Stimulated activated naive CD8-positive, alpha-beta T cell treated with anti-CD3 and anti-CD28 coated beads, Interleukin-15, amount 100 ng/mL, for 72 hours (primary cell): ENCODE results near the gene CPNE8.
"Not testable (repeated sequence)": the region's sequence is repeated elsewhere in the genome, so short reads cannot be mapped to it uniquely, and the experiment has no call there.

Experiments
- ATAC-seq: fragments of 150-1000 bp; cut with Tn5 transposase; 2 replicates; pipeline ENCODE4 v1.10.0; 2021; ENCODE audit warnings: mild to moderate bottlenecking, moderate library complexity
- DNase-seq, 2 donors: peaks; one replicate each; pipeline ENCODE4 v3.0.0; 2021 to 2022
- H3K27ac Mint-ChIP-seq, 2 donors: one replicate each; pipeline ENCODE4 v1.8.0; 2022; ENCODE audit warnings: mild to moderate bottlenecking in 2 of 2, mixed read lengths in 2 of 2, moderate library complexity in 2 of 2
- H3K27me3 Mint-ChIP-seq: one replicate; pipeline ENCODE4 v1.8.0; 2022; ENCODE audit warnings: mixed read lengths
- H3K4me1 Mint-ChIP-seq: one replicate; pipeline ENCODE4 v1.8.0; 2022; ENCODE audit warnings: mild to moderate bottlenecking, mixed read lengths
- H3K4me3 Mint-ChIP-seq, 2 donors: one replicate each; pipeline ENCODE4 v1.8.0; 2022; ENCODE audit warnings: mild to moderate bottlenecking in 2 of 2, mixed read lengths in 2 of 2, moderate library complexity in 1 of 2
- H3K9me3 Mint-ChIP-seq, 2 donors: one replicate each; pipeline ENCODE4 v1.8.0; 2022; ENCODE audit warnings: mixed read lengths in 2 of 2

CPNE8 gene

DNA sequence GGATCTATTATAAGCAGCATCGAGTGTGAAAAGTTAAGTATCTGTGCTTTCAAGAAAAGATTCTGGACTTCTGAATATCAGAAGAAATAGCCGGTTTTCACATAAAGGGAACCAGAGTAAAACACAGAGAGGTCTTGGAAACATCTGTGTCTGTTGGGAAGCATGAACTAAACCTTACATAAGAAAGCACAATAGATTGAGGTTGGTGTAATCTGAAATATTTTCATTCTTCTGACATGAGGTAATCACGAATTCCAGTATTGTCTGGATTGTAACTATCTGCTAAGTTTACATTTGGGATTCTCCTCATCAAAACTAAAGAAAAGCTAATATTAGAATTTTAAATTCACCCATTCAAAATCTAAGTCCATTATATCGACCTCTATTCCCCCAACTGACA, 161.3 kb downstream of the CPNE8 start:
- H3K27ac Mint-ChIP-seq, result no peak overlapping the region
- H3K27me3 Mint-ChIP-seq, result no peaks in the 10 kb centered on the region
- H3K4me3 Mint-ChIP-seq, result no peak overlapping the region
- ATAC-seq, result no peak
- peaks cover 1 to 2% of the 10 kb centered on the region in 2 donors for H3K9me3 Mint-ChIP-seq
- no peak for DNase-seq
- no peaks in the 10 kb centered on the region for H3K4me1 Mint-ChIP-seq

DNA sequence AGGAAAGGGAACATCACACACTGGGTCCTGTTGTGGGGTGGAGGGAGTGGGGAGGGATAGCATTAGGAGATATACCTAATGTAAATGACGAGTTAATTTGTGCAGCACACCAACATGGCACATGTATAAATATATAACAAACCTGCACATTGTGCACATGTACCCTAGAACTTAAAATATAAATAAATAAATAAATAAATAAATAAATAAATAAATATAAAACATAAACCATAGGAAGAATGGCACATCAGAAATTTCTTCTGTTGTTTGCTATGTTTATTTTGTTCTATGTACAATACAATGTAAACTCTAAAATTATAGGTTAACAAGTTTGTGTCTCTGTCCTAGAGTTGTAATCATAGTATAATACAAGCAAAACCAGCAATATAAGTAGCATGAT, 162.9 kb downstream of the CPNE8 start:
- H3K4me1 Mint-ChIP-seq, H3K27ac Mint-ChIP-seq, H3K27me3 Mint-ChIP-seq, DNase-seq, H3K9me3 Mint-ChIP-seq, H3K4me3 Mint-ChIP-seq, ATAC-seq: not testable (repeated sequence)

DNA sequence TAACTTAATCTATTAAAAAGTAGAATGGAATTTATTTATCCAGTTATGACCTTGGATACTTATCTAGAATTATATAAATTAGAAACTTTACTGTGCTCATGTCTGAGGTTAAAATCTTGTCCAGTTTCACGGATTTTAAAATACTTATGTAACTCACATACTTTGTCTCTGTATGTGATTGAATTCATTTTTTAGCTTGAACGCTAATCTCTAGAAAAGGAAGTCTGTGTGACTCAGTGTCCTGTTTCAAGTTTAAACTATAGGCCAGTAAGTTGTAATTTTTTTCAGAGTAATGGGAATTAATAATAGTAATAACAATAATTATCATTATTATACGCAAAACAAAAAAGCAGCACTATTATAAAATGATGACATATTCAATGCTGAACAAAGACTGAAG, 168.6 kb downstream of the CPNE8 start:
- Mint-ChIP-seq H3K27ac (no peak overlapping the region), H3K27me3 (no peaks in the 10 kb centered on the region), H3K9me3 (no peaks in the 10 kb centered on the region), H3K4me3 (no peak overlapping the region), H3K4me1 (no peaks in the 10 kb centered on the region)
- ATAC-seq (no peak), DNase-seq (no peak)

DNA sequence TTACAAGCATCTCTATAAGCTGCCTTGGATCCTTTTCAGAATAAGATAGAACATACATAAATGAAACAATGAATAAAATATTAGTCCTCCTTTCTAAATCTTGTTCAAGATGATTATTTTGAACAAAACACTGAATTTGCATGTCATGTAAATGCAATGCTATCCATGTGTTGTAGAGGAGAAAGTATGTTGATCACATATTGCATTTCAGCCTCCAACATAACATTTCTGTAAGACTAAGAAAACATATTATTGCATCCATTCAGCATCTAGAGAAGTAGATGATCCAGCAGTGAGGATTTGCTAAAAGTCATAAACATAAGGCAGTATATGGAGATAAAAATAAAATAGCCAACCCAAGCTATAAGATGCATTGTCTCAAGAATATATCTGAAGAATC, 172.6 kb downstream of the CPNE8 start:
- H3K27me3 Mint-ChIP-seq, result no peaks in the 10 kb centered on the region
- H3K27ac Mint-ChIP-seq, result no peak overlapping the region
- no peak for ATAC-seq
- H3K9me3 Mint-ChIP-seq, result peaks cover 0 to under 1% of the 10 kb centered on the region in 2 donors
- H3K4me3 Mint-ChIP-seq, result no peak overlapping the region
- DNase-seq, result no peak
- H3K4me1 Mint-ChIP-seq, result no peaks in the 10 kb centered on the region

DNA sequence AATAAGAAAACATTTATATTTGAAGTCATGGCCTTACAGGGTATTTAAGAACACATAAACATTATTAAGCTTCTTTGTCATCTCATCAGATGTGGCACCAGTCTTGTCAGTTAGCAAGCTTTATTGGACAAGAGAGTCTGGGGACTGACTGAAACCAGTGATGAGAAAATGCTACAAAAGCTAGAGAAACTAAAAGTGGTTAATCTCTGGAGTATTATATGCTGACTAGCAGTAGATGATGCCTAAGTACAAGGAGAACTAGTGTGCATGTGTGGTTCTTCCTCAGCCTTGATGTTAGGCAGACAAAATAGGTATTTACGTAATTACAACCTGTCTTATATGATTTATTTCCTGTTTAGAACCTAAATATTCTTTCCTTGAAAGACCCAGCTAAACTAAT, 176.5 kb downstream of the CPNE8 start:
- Mint-ChIP-seq H3K27me3 (no peaks in the 10 kb centered on the region), H3K4me1 (no peaks in the 10 kb centered on the region), H3K4me3 (no peak overlapping the region), H3K9me3 (peaks cover 0 to 4% of the 10 kb centered on the region in 2 donors), H3K27ac (no peak overlapping the region)
- DNase-seq, result no peak
- no peak for ATAC-seq

DNA sequence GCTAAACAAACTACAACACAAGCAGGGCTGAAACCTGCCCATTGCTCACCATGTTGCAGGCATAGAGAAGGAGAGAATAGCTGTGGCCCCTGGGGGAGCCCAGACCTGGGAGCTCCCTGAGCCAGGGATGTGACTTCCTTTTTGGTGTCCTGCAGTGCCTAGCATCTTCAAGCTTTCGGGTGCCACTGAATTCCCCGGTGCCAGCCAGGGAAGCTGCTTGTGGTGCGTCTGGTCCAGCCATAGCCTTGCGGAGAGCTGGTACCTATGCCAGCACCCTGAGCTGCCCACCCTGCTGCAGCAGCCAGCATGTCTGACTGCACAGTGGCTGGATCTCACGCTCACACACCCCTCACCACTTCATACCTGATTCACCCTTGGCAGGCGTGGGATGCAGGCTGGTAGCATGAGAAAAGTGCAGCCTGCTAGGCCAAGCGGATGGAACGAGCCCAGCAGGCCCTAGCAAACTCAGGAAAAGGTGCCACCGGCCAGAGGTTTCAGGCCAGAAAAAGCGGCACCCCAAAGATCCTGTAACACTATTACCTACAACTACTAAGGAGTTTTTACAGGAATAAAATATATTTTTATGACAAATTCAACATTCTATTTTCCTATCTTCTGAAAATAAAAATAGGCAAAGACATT, 183.7 kb downstream of the CPNE8 start:
- DNase-seq, result no peak
- ATAC-seq, result no peak
- H3K27me3 Mint-ChIP-seq, result no peaks in the 10 kb centered on the region

DNA sequence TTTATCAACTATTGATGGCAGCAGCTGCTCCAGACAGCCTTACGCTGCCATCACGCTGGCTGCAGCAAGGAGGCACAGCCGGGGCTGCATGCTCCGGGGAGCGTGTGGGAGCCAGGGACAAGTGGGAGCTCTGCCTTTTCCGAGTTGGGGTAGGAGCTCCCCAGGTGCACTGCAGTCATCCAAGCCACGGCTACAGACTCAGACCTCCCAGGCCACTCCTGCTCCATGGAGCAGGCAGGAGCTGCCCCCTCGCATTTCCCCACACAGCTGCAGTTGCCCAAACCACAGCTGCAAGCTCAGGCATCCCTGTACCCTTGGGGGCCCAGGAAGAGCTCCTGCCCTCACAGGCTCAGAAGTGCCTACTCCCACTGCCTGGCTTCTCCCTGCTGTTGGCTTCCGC, 184.7 kb downstream of the CPNE8 start:
- ATAC-seq, result no peak
- DNase-seq, result no peak
- no peaks in the 10 kb centered on the region for H3K27me3 Mint-ChIP-seq
- no peaks in the 10 kb centered on the region for H3K4me1 Mint-ChIP-seq
- peaks cover 0 to 12% of the 10 kb centered on the region in 2 donors for H3K9me3 Mint-ChIP-seq
- H3K4me3 Mint-ChIP-seq, result no peak overlapping the region
- no peak overlapping the region for H3K27ac Mint-ChIP-seq

More for the DNA sequence above, 183.7 kb downstream of the CPNE8 start:
- Mint-ChIP-seq H3K9me3 (peaks cover 0 to 2% of the 10 kb centered on the region in 2 donors), H3K4me3 (no peak overlapping the region), H3K27ac (no peak overlapping the region), H3K4me1 (no peaks in the 10 kb centered on the region)

DNA sequence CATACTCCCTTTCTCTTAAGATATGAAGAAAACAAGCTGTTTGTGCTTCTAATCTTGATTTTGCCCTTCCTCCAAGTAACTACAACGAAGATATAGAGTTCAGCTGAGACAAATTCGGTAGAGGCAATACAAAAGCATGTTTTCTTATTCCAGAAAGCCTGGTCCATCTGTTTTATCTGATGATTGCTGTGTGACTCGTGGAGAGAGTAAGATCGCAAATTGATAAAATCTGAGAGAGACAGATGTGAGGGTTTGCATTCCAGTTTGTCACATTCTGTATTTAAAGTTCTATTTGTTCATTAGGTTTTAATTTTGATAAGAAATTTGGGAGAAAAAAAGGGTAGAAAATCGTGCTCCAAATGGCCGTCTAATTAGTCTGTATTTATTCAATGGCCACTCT, 192.1 kb downstream of the CPNE8 start:
- H3K27ac Mint-ChIP-seq, result no peak overlapping the region
- H3K4me3 Mint-ChIP-seq, result no peak overlapping the region
- peaks cover 0 to 17% of the 10 kb centered on the region in 2 donors for H3K9me3 Mint-ChIP-seq
- H3K4me1 Mint-ChIP-seq, result no peaks in the 10 kb centered on the region
- no peaks in the 10 kb centered on the region for H3K27me3 Mint-ChIP-seq
- DNase-seq (no peak), ATAC-seq (no peak)

DNA sequence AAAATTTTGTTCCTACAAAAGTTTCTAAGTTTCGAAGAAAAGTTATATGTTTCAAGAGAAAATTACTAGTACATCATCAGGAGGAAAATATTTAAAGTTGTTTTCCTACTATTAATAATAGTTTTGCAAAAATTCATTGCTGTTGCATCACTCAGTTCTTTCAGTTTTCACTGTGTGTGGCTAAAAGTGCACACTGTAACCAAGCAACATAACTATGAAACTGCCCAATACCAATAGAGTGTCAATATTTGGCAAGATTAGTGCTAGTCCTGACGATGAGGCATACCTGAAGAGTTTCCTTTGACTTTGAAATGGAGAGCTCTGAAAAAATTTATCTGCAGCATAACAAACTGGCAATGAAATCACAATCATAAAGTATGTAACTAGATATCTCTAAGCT, 194.3 kb downstream of the CPNE8 start:
- Mint-ChIP-seq H3K27me3 (no peaks in the 10 kb centered on the region), H3K4me3 (no peak overlapping the region), H3K27ac (peak overlapping the region; percentile 41 to 85), H3K9me3 (peaks cover 4 to 8% of the 10 kb centered on the region in 2 donors), H3K4me1 (no peaks in the 10 kb centered on the region)
- DNase-seq (no peak), ATAC-seq (peak; percentile 60)

DNA sequence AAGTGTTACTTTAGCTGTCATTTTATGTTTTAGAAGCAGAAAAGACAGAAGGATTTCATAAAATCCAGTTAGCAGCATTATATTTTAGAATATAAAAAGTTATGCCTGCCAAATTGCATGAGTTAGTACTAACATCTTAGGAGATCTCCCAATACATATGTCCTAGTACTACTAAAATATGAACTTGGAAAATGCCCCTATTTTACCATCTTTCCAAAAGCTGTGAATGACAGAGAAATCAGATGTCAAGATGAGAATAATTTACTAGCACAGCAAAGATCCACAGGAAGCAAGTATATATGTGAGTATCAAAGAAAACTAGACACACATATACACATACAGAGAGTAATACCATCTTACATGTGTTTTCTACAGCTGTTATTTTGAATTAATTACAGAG, 196.9 kb downstream of the CPNE8 start:
- Mint-ChIP-seq H3K4me3 (no peak overlapping the region), H3K9me3 (peaks cover 4% of the 10 kb centered on the region in 2 donors), H3K27ac (no peak overlapping the region), H3K27me3 (no peaks in the 10 kb centered on the region), H3K4me1 (no peaks in the 10 kb centered on the region)
- DNase-seq (no peak), ATAC-seq (no peak)

DNA sequence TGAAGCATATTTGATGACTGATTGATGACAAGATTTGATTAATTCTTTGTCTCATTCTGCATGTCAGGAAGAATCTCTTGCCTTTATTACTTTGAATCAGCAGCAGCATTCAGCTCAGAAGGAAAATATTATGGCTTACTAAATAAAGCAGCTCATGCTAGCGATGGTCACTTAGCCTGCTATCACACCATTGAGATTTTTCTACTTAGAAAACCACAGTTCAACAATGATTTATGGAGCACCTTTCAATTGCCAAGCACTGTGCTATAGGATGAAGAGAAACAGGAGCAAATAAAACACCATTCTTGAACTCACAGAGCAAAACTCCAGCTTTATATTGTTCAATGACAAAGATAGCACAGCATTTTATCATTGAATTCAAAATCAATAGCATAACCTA, 197.7 kb downstream of the CPNE8 start:
- no peak for DNase-seq
- no peak for ATAC-seq
- Mint-ChIP-seq H3K27ac (no peak overlapping the region), H3K4me3 (no peak overlapping the region), H3K27me3 (no peaks in the 10 kb centered on the region), H3K9me3 (peaks cover 4 to 7% of the 10 kb centered on the region in 2 donors), H3K4me1 (no peaks in the 10 kb centered on the region)

DNA sequence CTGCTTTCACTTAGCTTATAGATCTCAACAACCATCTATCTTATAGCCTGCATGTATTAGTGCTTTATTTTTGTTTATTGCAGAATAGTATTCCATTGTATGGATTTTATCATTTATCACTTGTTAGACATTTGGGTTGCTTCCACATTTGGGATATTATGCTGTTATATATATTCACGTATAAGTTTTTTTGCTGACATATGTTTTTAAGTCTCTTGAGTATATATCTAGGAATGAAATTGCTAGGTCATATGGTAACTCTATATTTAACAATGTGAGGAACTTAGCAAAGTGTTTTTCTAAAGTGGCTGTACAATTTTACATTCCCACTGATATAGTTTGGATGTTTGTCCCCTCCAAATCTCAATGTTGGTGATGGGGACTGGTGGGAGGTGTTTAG, 208.1 kb downstream of the CPNE8 start:
- ATAC-seq, result no peak
- no peaks in the 10 kb centered on the region for H3K4me1 Mint-ChIP-seq
- DNase-seq, result no peak
- no peaks in the 10 kb centered on the region for H3K27me3 Mint-ChIP-seq
- no peak overlapping the region for H3K4me3 Mint-ChIP-seq
- peaks cover 0 to 4% of the 10 kb centered on the region in 2 donors for H3K9me3 Mint-ChIP-seq
- no peak overlapping the region for H3K27ac Mint-ChIP-seq

DNA sequence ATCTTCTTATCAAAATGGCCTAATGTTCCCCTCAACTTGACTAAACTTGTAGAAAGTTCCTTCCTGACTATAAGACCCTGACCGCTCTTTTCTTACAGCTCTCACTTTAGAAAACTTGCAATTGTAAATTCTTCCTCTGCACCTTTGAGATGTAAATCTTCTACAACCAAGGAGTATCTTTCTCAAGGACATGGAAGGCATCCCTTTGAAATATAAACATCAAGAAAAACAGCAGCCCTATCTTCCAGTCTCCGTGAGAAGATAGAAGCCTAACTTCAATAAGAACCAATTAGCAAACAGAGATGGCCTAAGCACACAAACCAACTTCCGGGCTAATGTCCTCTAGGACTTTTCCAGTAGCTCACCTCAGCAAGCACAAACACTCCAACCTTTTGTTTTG, 210.3 kb downstream of the CPNE8 start:
- Mint-ChIP-seq H3K4me3 (no peak overlapping the region), H3K4me1 (no peaks in the 10 kb centered on the region), H3K27ac (no peak overlapping the region), H3K9me3 (peaks cover 0 to 4% of the 10 kb centered on the region in 2 donors), H3K27me3 (no peaks in the 10 kb centered on the region)
- DNase-seq (no peak), ATAC-seq (no peak)

DNA sequence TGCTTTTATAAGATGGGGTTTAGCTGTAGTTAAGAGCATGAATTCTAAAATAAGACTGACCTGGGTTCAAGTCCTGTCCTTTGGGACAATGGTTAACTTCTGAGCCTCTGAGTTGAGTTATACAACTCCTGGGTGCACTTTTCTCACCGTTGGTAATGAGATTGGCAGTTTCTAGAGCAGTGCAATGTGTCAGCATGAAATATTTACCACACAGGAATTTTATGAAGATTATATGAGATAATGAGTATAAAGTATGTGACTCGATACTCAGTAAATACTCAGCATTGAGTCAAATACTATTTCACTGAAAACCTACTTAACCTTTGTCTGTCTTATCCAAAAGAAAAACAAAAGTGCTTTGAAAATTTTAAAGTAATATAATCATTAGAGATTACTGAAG, 214.2 kb downstream of the CPNE8 start:
- Mint-ChIP-seq H3K4me1 (no peaks in the 10 kb centered on the region), H3K4me3 (no peak overlapping the region), H3K27me3 (no peaks in the 10 kb centered on the region), H3K27ac (no peak overlapping the region), H3K9me3 (no peaks in the 10 kb centered on the region)
- ATAC-seq (no peak), DNase-seq (no peak)

DNA sequence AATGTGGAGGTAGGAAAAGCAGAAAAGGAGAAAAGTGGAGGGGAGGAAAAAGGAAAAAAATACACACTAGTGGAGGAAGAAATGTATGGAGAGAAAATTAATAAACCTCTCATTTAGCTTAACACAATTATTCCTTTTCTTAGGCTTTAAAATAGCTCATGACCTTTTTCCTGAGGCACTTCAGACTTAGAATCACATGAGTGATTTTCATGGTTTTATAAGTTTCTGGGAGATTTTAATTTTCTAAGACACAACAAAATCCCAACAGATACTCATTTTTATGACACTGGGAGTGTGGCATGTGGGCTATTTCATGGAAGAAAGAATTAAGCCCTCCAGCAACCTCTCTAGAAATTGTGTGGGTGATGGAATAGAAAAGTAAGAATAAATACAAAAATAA, 214.7 kb downstream of the CPNE8 start:
- H3K27me3 Mint-ChIP-seq, result no peaks in the 10 kb centered on the region
- no peaks in the 10 kb centered on the region for H3K9me3 Mint-ChIP-seq
- H3K27ac Mint-ChIP-seq, result no peak overlapping the region
- no peak overlapping the region for H3K4me3 Mint-ChIP-seq
- no peak for DNase-seq
- no peak for ATAC-seq
- no peaks in the 10 kb centered on the region for H3K4me1 Mint-ChIP-seq

DNA sequence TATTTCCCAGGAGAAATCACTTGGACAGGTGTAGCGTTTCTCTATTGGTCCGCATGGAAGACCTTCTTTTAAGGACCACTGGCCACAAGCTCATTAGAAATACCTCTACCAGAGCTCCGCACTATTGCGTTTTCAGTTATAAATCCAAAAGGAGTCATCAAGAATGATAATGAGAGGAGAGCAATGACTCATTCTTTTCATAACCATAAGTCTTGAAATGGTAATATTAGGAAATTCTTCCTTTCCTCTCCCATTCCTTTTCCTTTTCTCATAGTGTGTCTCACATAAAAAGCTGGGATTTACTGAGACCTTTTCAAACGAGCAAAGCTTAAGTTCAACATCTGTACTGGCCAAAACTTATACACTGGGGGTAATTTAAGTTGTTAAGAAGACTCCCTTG, 215.7 kb downstream of the CPNE8 start:
- ATAC-seq, result no peak
- no peak for DNase-seq
- H3K9me3 Mint-ChIP-seq, result no peaks in the 10 kb centered on the region

DNA sequence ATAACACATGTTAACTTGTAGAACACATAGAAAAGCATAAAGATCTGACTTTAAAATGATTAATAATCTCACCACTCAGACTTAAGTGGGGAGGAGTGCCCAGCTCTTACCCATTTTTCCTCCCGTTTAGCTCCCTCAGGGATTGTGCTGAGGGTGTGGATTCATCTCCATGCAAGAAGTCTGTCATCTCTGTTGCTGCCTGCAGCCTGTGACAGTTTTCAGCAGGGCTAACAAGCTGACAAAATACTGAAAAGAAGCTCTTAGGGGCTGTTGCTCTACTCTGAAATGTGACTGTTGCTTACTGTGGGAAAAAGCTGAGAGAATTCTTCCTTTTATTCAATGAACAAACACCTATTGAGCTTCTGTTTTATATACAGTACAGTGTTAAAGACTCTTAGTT, 216.2 kb downstream of the CPNE8 start:
- Mint-ChIP-seq H3K4me3 (no peak overlapping the region), H3K4me1 (no peaks in the 10 kb centered on the region), H3K27ac (no peak overlapping the region), H3K27me3 (no peaks in the 10 kb centered on the region), H3K9me3 (no peaks in the 10 kb centered on the region)
- ATAC-seq (no peak), DNase-seq (no peak)

More for the DNA sequence above, 215.7 kb downstream of the CPNE8 start:
- H3K4me3 Mint-ChIP-seq, result no peak overlapping the region
- H3K27ac Mint-ChIP-seq, result no peak overlapping the region
- no peaks in the 10 kb centered on the region for H3K4me1 Mint-ChIP-seq
- no peaks in the 10 kb centered on the region for H3K27me3 Mint-ChIP-seq
